H9 (cell line): Measurements from ENCODE around the gene NEGR1. TPM values are rescaled to one million over a fixed set of nuclear protein-coding genes. Genes with fewer than 3 reads are reported as not detected.

Experiments used
- DNase-seq: peaks from one replicate; pipeline ENCODE4 v3.0.0-alpha.2; 2017
- H2AFZ ChIP-seq: one replicate; pipeline ENCODE4 v1.6.1; 2013; ENCODE audit warnings: mild to moderate bottlenecking, low read length, control low read depth, moderate library complexity
- H2AK5ac ChIP-seq: 2 replicates; pipeline ENCODE4 v1.6.1; 2013; ENCODE audit warnings: low read length, control low read depth, mixed read lengths; ENCODE audit not compliant: insufficient read length
- H2BK120ac ChIP-seq: one replicate; pipeline ENCODE4 v1.6.1; 2013; ENCODE audit warnings: low read depth, mild to moderate bottlenecking, low read length, control low read depth, inconsistent platforms; ENCODE audit not compliant: poor library complexity, severe bottlenecking
- H2BK12ac ChIP-seq: 2 replicates; pipeline ENCODE4 v1.6.1; 2013; ENCODE audit warnings: low read length, control low read depth, mixed read lengths, low read depth; ENCODE audit not compliant: insufficient read length
- H2BK15ac ChIP-seq: 2 replicates; pipeline ENCODE4 v1.6.1; 2013; ENCODE audit warnings: low read depth, low read length, control low read depth
- H2BK20ac ChIP-seq: one replicate; pipeline ENCODE4 v1.6.1; 2013; ENCODE audit warnings: low read depth, mild to moderate bottlenecking, low read length, control low read depth, inconsistent platforms; ENCODE audit not compliant: poor library complexity, severe bottlenecking
- H2BK5ac ChIP-seq: 2 replicates; pipeline ENCODE4 v1.6.1; 2013; ENCODE audit warnings: low read length, control low read depth, mixed read lengths; ENCODE audit not compliant: insufficient read length
- H3K14ac ChIP-seq: 2 replicates; pipeline ENCODE4 v1.6.1; 2013; ENCODE audit warnings: low read length, control low read depth; ENCODE audit not compliant: insufficient read depth
- H3K18ac ChIP-seq: 2 replicates; pipeline ENCODE4 v1.6.1; 2013; ENCODE audit warnings: low read depth, mild to moderate bottlenecking, mixed read lengths, low read length, control low read depth; ENCODE audit not compliant: insufficient read length
- H3K23ac ChIP-seq: 2 replicates; pipeline ENCODE4 v1.6.1; 2013; ENCODE audit warnings: low read length, control low read depth, mixed read lengths, low read depth; ENCODE audit not compliant: insufficient read length
- H3K23me2 ChIP-seq: 2 replicates; pipeline ENCODE4 v1.6.1; 2013; ENCODE audit warnings: low read depth, mild to moderate bottlenecking, mixed read lengths, low read length, control low read depth; ENCODE audit not compliant: insufficient read length, poor library complexity, severe bottlenecking
- H3K27ac ChIP-seq: 2 replicates; pipeline ENCODE4 v1.5.1; 2013; ENCODE audit warnings: low read length, control low read depth, mixed read lengths, low read depth; ENCODE audit not compliant: insufficient read length
- H3K27me3 ChIP-seq: 2 replicates; pipeline ENCODE4 v1.6.1; 2013; ENCODE audit warnings: low read length, control low read depth, inconsistent platforms; ENCODE audit not compliant: insufficient read depth
- H3K4ac ChIP-seq: 2 replicates; pipeline ENCODE4 v1.6.1; 2013; ENCODE audit warnings: low read depth, mild to moderate bottlenecking, control low read depth, inconsistent platforms, low read length, moderate library complexity
- H3K4me1 ChIP-seq: 2 replicates; pipeline ENCODE4 v1.6.1; 2013; ENCODE audit warnings: low read length, control low read depth, inconsistent platforms; ENCODE audit not compliant: insufficient read depth
- H3K4me2 ChIP-seq: 2 replicates; pipeline ENCODE4 v1.6.1; 2013; ENCODE audit warnings: low read length, control low read depth, mixed read lengths; ENCODE audit not compliant: insufficient read length, insufficient read depth
- H3K56ac ChIP-seq: 2 replicates; pipeline ENCODE4 v1.6.1; 2013; ENCODE audit warnings: low read depth, mild to moderate bottlenecking, mixed read lengths, low read length, control low read depth; ENCODE audit not compliant: insufficient read length
- H3K79me1 ChIP-seq: 2 replicates; pipeline ENCODE4 v1.6.1; 2013; ENCODE audit warnings: low read depth, mild to moderate bottlenecking, moderate library complexity, low read length, control low read depth, inconsistent platforms; ENCODE audit not compliant: insufficient read depth, poor library complexity, severe bottlenecking
- H3K79me2 ChIP-seq: 2 replicates; pipeline ENCODE4 v1.6.1; 2013; ENCODE audit warnings: low read length, control low read depth, inconsistent platforms; ENCODE audit not compliant: insufficient read depth
- H3K9ac ChIP-seq: 2 replicates; pipeline ENCODE4 v1.6.1; 2013; ENCODE audit warnings: low read length, control low read depth, mixed read lengths; ENCODE audit not compliant: insufficient read length; ENCODE audit errors: extremely low read depth
- H3K9me3 ChIP-seq: one replicate; pipeline ENCODE4 v1.6.1; 2013; ENCODE audit warnings: low read depth, low read length, inconsistent platforms; ENCODE audit not compliant: control insufficient read depth
- H3T11ph ChIP-seq: one replicate; pipeline ENCODE4 v1.6.1; 2013; ENCODE audit warnings: mild to moderate bottlenecking, low read length, control low read depth, inconsistent platforms
- H4K20me1 ChIP-seq: one replicate; pipeline ENCODE4 v1.6.1; 2013; ENCODE audit not compliant: control insufficient read depth, insufficient read length, insufficient read depth
- H4K5ac ChIP-seq: 2 replicates; pipeline ENCODE4 v1.6.1; 2013; ENCODE audit warnings: low read depth, mild to moderate bottlenecking, mixed read lengths, low read length, control low read depth; ENCODE audit not compliant: insufficient read length
- H4K8ac ChIP-seq: replicated peaks from 2 replicates; pipeline ENCODE4 v1.6.1; 2013; ENCODE audit warnings: low read length, control low read depth, mixed read lengths, low read depth; ENCODE audit not compliant: insufficient read length
- H4K91ac ChIP-seq: 2 replicates; pipeline ENCODE4 v1.6.1; 2013; ENCODE audit warnings: low read depth, mild to moderate bottlenecking, moderate library complexity, mixed read lengths, low read length, control low read depth; ENCODE audit not compliant: insufficient read length
- H3K27ac Mint-ChIP-seq, 3 experiments: 2 replicates in 2 of 3; 3 replicates in 1 of 3; pipeline ENCODE4 v1.8.0; 2020 to 2021; ENCODE audit warnings: mixed read lengths in 3 of 3, mild to moderate bottlenecking in 1 of 3, moderate library complexity in 1 of 3
- H3K27me3 Mint-ChIP-seq: 2 replicates; pipeline ENCODE4 v1.8.0; 2021; ENCODE audit warnings: low read depth, mild to moderate bottlenecking, moderate library complexity, mixed read lengths
- H3K36me3 Mint-ChIP-seq, 3 experiments: 2 replicates in 2 of 3; 3 replicates in 1 of 3; pipeline ENCODE4 v1.8.0; 2020 to 2021; ENCODE audit warnings: low read depth in 3 of 3, mixed read lengths in 3 of 3; ENCODE audit not compliant: insufficient read depth in 1 of 3
- H3K4me1 Mint-ChIP-seq, 2 experiments: 2 replicates each; pipeline ENCODE4 v1.8.0; 2020; ENCODE audit warnings: mixed read lengths in 2 of 2
- H3K4me3 Mint-ChIP-seq, 2 experiments: 2 replicates in 1 of 2; 3 replicates in 1 of 2; pipeline ENCODE4 v1.8.0; 2020 to 2021; ENCODE audit warnings: mild to moderate bottlenecking in 2 of 2, mixed read lengths in 2 of 2, moderate library complexity in 1 of 2
- H3K9me3 Mint-ChIP-seq, 2 experiments: 2 replicates in 1 of 2; 3 replicates in 1 of 2; pipeline ENCODE4 v1.8.0; 2020; ENCODE audit warnings: mild to moderate bottlenecking in 2 of 2, mixed read lengths in 2 of 2, moderate library complexity in 1 of 2
- WGBS: extraction: QIAGEN DNeasy Blood & Tissue Kit; methylation state at CpG from one replicate; pipeline ENCODE4 v1.1.7; 2013; ENCODE audit warnings: missing lambda C conversion rate, low lambda C conversion rate, mixed read lengths; ENCODE audit not compliant: insufficient read length; ENCODE audit errors: extremely low coverage; 5-methylcytosine and 5-hydroxymethylcytosine counted together
- total RNA-seq: library from RNA; stranded (reverse); gene quantifications from 2 replicates; pipeline ENCODE4 v1.2.1, GENCODE V29; 2021
- TF ChIP-seq, protein P1 (sequence below): fragments of 200-600 bp; sonication (generic); conservative IDR thresholded peaks from 3 replicates; pipeline ENCODE4 v1.8.0; 2021; ENCODE audit warnings: antibody characterized with exemption, mild to moderate bottlenecking

Gene NEGR1
- total RNA-seq, 1 experiment from 2014 or later, result 0.13 TPM

GRCh38 chr1:72262735-72263134, 19.6 kb downstream of the NEGR1 start:
- TF ChIP-seq, protein P1, sequence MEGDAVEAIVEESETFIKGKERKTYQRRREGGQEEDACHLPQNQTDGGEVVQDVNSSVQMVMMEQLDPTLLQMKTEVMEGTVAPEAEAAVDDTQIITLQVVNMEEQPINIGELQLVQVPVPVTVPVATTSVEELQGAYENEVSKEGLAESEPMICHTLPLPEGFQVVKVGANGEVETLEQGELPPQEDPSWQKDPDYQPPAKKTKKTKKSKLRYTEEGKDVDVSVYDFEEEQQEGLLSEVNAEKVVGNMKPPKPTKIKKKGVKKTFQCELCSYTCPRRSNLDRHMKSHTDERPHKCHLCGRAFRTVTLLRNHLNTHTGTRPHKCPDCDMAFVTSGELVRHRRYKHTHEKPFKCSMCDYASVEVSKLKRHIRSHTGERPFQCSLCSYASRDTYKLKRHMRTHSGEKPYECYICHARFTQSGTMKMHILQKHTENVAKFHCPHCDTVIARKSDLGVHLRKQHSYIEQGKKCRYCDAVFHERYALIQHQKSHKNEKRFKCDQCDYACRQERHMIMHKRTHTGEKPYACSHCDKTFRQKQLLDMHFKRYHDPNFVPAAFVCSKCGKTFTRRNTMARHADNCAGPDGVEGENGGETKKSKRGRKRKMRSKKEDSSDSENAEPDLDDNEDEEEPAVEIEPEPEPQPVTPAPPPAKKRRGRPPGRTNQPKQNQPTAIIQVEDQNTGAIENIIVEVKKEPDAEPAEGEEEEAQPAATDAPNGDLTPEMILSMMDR, result no peak
- Histone ChIP-seq H3K27ac (no peak overlapping the region), H3K9me3 (no peaks in the 10 kb centered on the region), H2BK20ac (no peak overlapping the region), H2AK5ac (no peak overlapping the region), H3K23me2 (no peaks in the 10 kb centered on the region), H3K4me2 (no peak overlapping the region), H3K18ac (no peak overlapping the region), H3T11ph (no peak overlapping the region), H2BK120ac (no peak overlapping the region), H4K20me1 (no peaks in the 10 kb centered on the region), H3K4me1 (no peaks in the 10 kb centered on the region), H3K14ac (no peak overlapping the region), H2BK12ac (no peak overlapping the region), H2BK5ac (no peak overlapping the region), H4K91ac (no peak overlapping the region), H4K5ac (no peak overlapping the region), H3K23ac (no peak overlapping the region), H4K8ac (no peak overlapping the region), H3K27me3 (no peaks in the 10 kb centered on the region), H2AFZ (no peak overlapping the region), H2BK15ac (no peak overlapping the region), H3K9ac (no peak overlapping the region), H3K4ac (no peak overlapping the region), H3K56ac (no peak overlapping the region), H3K79me1 (no peaks in the 10 kb centered on the region), H3K79me2 (no peaks in the 10 kb centered on the region)
- Mint-ChIP-seq H3K4me1 (no peaks in the 10 kb centered on the region), H3K27ac (no peak overlapping the region), H3K27me3 (peaks cover 3% of the 10 kb centered on the region; the same call in 1 of the 2 replicates), H3K4me3 (no peak overlapping the region), H3K9me3 (no peaks in the 10 kb centered on the region), H3K36me3 (no peaks in the 10 kb centered on the region)
- no CpG with 5 or more reads among the region's 2 CpGs for WGBS
- no peak for DNase-seq
